ENCODE measurements around the gene CRB3.

The CRB3 gene

GRCh38 chr19:6470173-6470572, 6.1 kb downstream of the CRB3 start:
- no peak for DNase-seq

- no peak for DNase-seq
Measured at GRCh38 chr19:6471076-6471475, 7.0 kb downstream of the CRB3 start.

- DNase-seq = no peak
Measured at GRCh38 chr19:6472713-6473112, 8.6 kb downstream of the CRB3 start.

- no peak for DNase-seq
Measured at GRCh38 chr19:6473647-6474046, 9.6 kb downstream of the CRB3 start.

- no peak for DNase-seq
Measured at GRCh38 chr19:6475321-6476108, 11.4 kb downstream of the CRB3 start.

GRCh38 chr19:6476155-6476895, 12.3 kb downstream of the CRB3 start:
- DNase-seq = peak; percentile 50

GRCh38 chr19:6476896-6477431, 12.9 kb downstream of the CRB3 start:
- no peak for DNase-seq

GRCh38 chr19:6478815-6479214, 14.7 kb downstream of the CRB3 start:
- no peak for DNase-seq

- DNase-seq = no peak
Measured at GRCh38 chr19:6479836-6480398, 15.8 kb downstream of the CRB3 start.

- no peak for DNase-seq
Measured at GRCh38 chr19:6480848-6481415, 16.9 kb downstream of the CRB3 start.

- DNase-seq = peak; percentile 51
Measured at GRCh38 chr19:6481541-6482342, 17.7 kb downstream of the CRB3 start, which contains the start of gene DENND1C. Gene DENND1C, minus strand, starts transcription at chr19:6481787. Its CDS starts 92 bp downstream, at chr19:6481695.

- DNase-seq = no peak
Measured at GRCh38 chr19:6482343-6482686, 18.2 kb downstream of the CRB3 start.

- no peak for DNase-seq
Measured at GRCh38 chr19:6483235-6483634, 19.2 kb downstream of the CRB3 start.

- no peak for DNase-seq
Measured at GRCh38 chr19:6484230-6484629, 20.2 kb downstream of the CRB3 start.

GRCh38 chr19:6484831-6485230, 20.8 kb downstream of the CRB3 start:
- DNase-seq = no peak

- no peak for DNase-seq
Measured at GRCh38 chr19:6489278-6490061, 25.4 kb downstream of the CRB3 start.

- no peak for DNase-seq
Measured at GRCh38 chr19:6490134-6490533, 26.1 kb downstream of the CRB3 start.

- DNase-seq = no peak
Measured at GRCh38 chr19:6491802-6492592, 27.9 kb downstream of the CRB3 start.

GRCh38 chr19:6494438-6495036, 30.5 kb downstream of the CRB3 start:
- no peak for DNase-seq

- DNase-seq = no peak
Measured at GRCh38 chr19:6495947-6496346, 31.9 kb downstream of the CRB3 start.
